NCI-H82 treated with DMSO at 0.1 percent for 48 hours (cell line): ENCODE data around the gene ATOX1.
A peak's percentile ranks its signal among the peaks of the same experiment; 100 is the strongest.
"Not testable (repeated sequence)": the region's sequence is repeated elsewhere in the genome, so short reads cannot be mapped to it uniquely, and the experiment has no call there.

ENCODE experiments used
- DNase-seq: peaks from one replicate; lab custom pipeline; 2025; ENCODE audit not compliant: unreplicated experiment; lab: John Stamatoyannopoulos, UW

ATOX1 gene

DNA sequence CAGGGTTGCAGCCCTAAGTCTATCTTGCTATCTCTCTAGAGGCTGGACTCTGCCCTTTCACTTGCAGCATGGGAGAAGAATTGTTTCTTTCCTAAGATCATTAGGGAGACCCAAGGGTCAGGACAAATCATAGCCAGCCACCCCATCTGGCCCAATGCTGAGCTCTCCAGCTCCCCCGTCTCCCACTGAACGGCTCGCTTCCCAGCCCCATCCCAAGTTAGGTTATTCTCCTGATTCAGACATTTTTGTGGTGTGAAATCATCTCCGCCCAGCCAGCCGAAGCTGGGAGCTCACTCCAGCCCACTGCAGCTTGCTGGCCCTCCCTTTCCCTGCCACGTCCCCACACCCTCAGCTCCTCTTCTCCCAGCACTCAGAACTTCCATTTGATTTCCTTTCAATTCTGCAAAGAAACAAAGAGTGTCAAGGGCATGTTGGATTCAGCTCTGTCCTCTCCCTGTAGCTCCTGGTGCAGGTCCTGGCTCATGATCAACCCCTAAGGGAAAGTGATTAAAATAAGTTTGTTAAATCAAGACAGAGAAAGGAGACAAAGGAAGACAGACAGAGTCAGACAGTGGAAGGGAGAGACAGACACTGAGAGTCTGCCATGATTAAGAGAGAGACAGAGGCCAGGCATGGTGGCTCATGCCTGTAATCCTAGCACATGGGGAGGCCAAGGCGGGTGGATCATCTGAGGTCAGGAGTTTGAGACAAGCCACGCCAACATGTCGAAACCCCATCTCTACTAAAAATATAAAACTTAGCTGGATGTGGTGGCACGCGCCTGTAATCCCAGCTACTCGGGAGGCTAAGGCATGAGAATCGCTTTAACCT lies 59.1 kb downstream of the ATOX1 start:
- no peak for DNase-seq

DNA sequence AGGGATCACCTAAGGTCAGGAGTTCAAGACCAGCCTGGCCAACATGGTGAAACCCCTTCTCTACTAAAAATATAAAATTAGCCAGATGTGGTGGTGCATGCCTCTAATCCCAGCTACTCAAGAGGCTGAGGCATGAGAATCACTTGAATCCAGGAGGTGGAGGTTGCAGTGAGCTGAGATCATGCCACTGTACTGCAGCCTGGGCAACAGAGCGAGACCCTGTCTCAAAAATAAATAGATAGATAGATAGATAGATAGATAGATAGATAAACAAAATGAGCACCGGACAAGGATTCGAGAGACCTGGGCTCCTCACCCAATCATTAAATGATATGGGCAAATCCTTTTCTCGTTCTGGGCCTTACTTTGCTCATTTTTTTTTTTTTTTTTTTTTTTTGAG lies 60.4 kb downstream of the ATOX1 start:
- not testable (repeated sequence) for DNase-seq

DNA sequence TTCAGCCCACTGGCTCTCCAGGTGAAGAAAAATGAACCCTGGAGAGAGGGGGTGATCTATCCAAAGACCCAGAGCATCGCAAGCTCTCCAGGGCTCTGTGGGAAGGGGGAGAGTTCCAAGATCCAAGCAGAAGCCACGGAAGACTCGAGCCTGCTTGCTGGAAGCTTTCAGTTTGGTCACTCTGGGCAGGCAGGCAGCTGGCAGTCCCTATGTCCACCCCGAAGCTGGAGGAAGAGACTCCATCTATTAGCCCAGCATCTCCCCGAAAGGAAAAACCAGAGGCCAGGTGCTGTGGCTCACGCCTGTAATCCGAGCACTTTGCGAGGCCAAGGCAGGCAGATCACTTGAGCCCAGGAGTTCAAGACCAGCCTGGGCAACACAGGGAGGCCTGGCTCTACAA lies 61.0 kb downstream of the ATOX1 start:
- DNase-seq: no peak

DNA sequence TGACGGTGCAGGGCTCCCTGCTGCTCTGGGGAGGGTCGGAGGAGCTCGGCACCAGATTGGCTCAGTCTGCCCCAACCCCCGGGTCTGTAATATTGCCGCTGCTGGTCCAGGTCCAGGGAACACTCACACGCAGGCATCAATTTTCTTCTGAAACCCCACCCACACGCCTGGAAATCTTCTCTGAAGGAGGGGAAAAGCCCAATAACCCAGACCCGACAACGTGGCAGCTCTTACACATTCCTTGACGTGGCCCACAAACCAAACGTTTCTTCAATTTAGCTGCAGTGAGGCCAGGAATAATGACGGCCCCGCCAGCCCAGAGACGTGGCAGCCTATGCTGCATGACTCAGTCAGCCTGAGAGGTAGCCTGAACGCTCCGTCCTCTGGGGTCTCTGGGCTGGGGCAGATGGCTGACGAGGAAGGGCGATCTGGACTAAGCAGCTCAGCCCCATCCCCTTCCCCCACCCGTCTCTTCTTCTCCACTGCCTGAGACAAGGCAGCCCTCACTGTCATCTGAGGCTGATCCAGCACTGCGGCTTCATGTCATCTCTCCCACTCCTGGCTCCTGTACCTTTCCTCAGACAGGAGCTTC lies 61.9 kb downstream of the ATOX1 start:
- DNase-seq: peak; percentile 58

DNA sequence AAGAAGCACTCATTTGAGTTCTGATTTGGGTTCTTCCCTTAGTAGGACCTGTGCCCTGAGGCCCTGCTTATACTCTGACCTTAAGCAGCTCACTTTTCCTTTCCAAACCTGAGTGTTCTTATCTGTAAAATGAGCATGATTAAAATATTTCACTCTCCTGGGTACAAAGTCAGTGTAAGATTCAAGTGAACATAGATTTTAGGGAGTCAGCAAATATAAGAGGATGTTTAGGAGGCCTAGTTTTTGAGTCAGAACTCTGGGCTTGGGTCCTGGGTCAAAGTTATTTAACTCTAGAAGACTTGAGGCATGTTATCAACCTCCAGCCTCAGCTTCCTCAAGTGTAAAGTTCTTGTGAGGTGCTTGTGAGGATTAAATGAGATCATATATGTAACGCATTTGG lies 63.0 kb downstream of the ATOX1 start:
- DNase-seq: no peak

DNA sequence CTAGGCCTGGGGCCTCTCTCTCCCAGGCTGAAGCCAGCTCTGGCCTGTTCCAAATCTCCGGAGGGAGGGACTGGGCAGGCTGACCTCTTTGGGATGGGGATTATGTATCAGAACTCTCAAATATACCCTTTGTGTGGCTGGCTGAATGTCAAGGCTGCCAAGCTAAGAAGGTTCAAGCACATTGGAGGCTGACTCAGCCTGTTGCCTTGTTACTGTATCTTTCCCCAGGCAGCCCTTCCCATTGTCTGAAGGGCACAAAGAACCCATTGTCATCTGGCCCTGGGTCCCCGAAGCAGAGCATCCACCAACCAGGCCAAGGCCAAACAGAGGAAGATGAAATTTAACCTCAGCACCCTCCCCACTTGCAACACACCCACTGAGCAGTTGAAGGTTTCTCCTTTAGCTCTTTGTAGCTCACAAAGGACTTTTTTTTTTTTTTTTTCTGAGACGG lies 64.4 kb downstream of the ATOX1 start:
- DNase-seq: no peak
